ENCODE measurements around the gene METTL16. TPM values are rescaled to one million over a fixed set of nuclear protein-coding genes. Genes with fewer than 3 reads are reported as not detected.
A peak's percentile ranks its signal among the peaks of the same experiment; 100 is the strongest.

Gene METTL16
- total and polyA plus RNA-seq, 2 of the 4 experiments (the other 2 are of a cell fraction) = 11.8 to 15.4 TPM

GRCh38 chr17:2456475-2456874 is 55.2 kb downstream of the METTL16 start:
- no peak overlapping the region for H3K18ac ChIP-seq (ENCODE audit: low read depth, low read length)
- H4K20me1 ChIP-seq (ENCODE audit: insufficient read depth, low read length) = peaks cover 20% of the 10 kb centered on the region
- H2AK9ac ChIP-seq (replicated peaks; ENCODE audit: low read depth, low read length, poor library complexity) = no peak overlapping the region
- peaks cover 19% of the 10 kb centered on the region for H3K9me1 ChIP-seq (ENCODE audit: insufficient read depth, low read length)
- H3K56ac ChIP-seq (ENCODE audit: extremely low read depth, insufficient read depth, low read length) = no peak overlapping the region
- no peak overlapping the region for H4K5ac ChIP-seq (ENCODE audit: low read depth, low read length)
- dilution Hi-C loops (cut with HindIII; ENCODE audit: low sequenced_read_pairs, unreplicated experiment) (no loop called here), intact Hi-C loops (cut with micrococcal nuclease) (loop anchor here (10.0 kb wide), 1 partner anchor 138 kb away; the partner anchor contains the start of gene PAFAH1B1), in situ Hi-C loops (cut with MboI; ENCODE audit: low sequenced_read_pairs) (no loop called here)
- H4K91ac ChIP-seq (ENCODE audit: insufficient read depth, low read depth, low read length) = no peak overlapping the region
- H3K14ac ChIP-seq (replicated peaks; ENCODE audit: low read depth, low read length) = no peak overlapping the region
- H3K4me2 ChIP-seq (ENCODE audit: low read depth, low read length) = no peak overlapping the region
- ChIA-PET CTCF (interaction anchor here (0.7 kb wide), 1 partner anchor 40 kb away, joined by 3 read pairs; no protein-coding TSS in a partner anchor), POLR2A (ENCODE audit: unreplicated experiment) (no interaction called here)
- peaks cover 3 to 31% of the 10 kb centered on the region in 2 experiments; a peak in 2 of 4 replicates for H3K79me1 ChIP-seq (ENCODE audit: low read depth in 1 of 2, low read length in 2 of 2)
- H2AK5ac ChIP-seq (ENCODE audit: low read depth, low read length) = no peak overlapping the region
- H3K36me3 ChIP-seq (ENCODE audit: control insufficient read depth, insufficient read depth, low read length) = peaks cover 3% of the 10 kb centered on the region; the same call in 1 of the 2 replicates
- H3K23ac ChIP-seq (ENCODE audit: low read depth, low read length) = no peak overlapping the region
- H2BK120ac ChIP-seq (ENCODE audit: low read depth, low read length) = no peak overlapping the region
- H2BK5ac ChIP-seq (ENCODE audit: low read depth, low read length, poor library complexity, severe bottlenecking) = no peak overlapping the region
- no peaks in the 10 kb centered on the region for H3K27me3 ChIP-seq (ENCODE audit: control insufficient read depth, insufficient read depth, low read length)
- H3K4me3 ChIP-seq (ENCODE audit: insufficient read depth, low read depth, low read length) = no peak overlapping the region
- 92% methylated on average over 2 of the region's 3 CpGs; no CpG with 5 or more reads in 1 of the 2 experiments for WGBS, 2 experiments (ENCODE audit: extremely low coverage in 2 of 2, insufficient read length in 1 of 2)
- no peak overlapping the region for H4K8ac ChIP-seq (ENCODE audit: low read depth in 2 of 2, low read length in 2 of 2)
- peaks cover 10% of the 10 kb centered on the region for H3K4me1 ChIP-seq (ENCODE audit: control insufficient read depth, insufficient read depth, low read length)
- ATAC-seq (ENCODE audit: low read depth) (no peak), DNase-seq (no peak)
- H3K4ac ChIP-seq (ENCODE audit: low read depth, low read length) = no peak overlapping the region
- peak overlapping the region; percentile 7; the same call in 1 of the 2 replicates for H3K27ac ChIP-seq (ENCODE audit: insufficient read depth, low read length)
- no peak overlapping the region for H2AFZ ChIP-seq (replicated peaks; ENCODE audit: low read length, poor library complexity)
- no peak for TF ChIP-seq FOS (IDR thresholded peaks at IDR 0.05; ENCODE audit: low read depth, low read length)
- no peak for TF ChIP-seq POLR2A (IDR thresholded peaks at IDR 0.05; ENCODE audit: low read depth, low read length)
- TF ChIP-seq RAD21 (IDR thresholded peaks at IDR 0.05; ENCODE audit: low read length) = no peak
- no peak for TF ChIP-seq MAZ (IDR thresholded peaks at IDR 0.05; ENCODE audit: borderline replicate concordance, low read depth, low read length)
- TF ChIP-seq RCOR1 (IDR thresholded peaks at IDR 0.05; ENCODE audit: insufficient replicate concordance, low read length) = no peak
- no peak for TF ChIP-seq NFE2L2 (IDR thresholded peaks at IDR 0.05; ENCODE audit: low read depth, low read length)
- no peak for TF ChIP-seq CEBPB (IDR thresholded peaks at IDR 0.05; ENCODE audit: low read depth, low read length)
- TF ChIP-seq MAFK (IDR thresholded peaks at IDR 0.05; ENCODE audit: low read depth, low read length) = no peak
- no peak for TF ChIP-seq ELK1 (IDR thresholded peaks at IDR 0.05; ENCODE audit: borderline replicate concordance, low read depth, low read length)
- TF ChIP-seq MXI1 (IDR thresholded peaks at IDR 0.05; ENCODE audit: borderline replicate concordance, low read depth, low read length) = no peak
- no peak for TF ChIP-seq CTCF (conservative IDR thresholded peaks at IDR 0.05; ENCODE audit: low read depth, low read length)
- no TSS peak for BruUV-seq (replicated peaks)
- no peak overlapping the region for H3K9ac ChIP-seq (ENCODE audit: low read depth, low read length)
- H2BK15ac ChIP-seq (ENCODE audit: low read depth, low read length) = no peak overlapping the region
- H2BK20ac ChIP-seq (ENCODE audit: low read depth, low read length) = no peak overlapping the region
- no peaks in the 10 kb centered on the region for H3K9me3 ChIP-seq (ENCODE audit: control insufficient read depth, insufficient read depth, low read length)
